Sigmoid colon (tissue), 4 donors: Measurements from ENCODE around the gene LYL1.
"Not testable (repeated sequence)": the region's sequence is repeated elsewhere in the genome, so short reads cannot be mapped to it uniquely, and the experiment has no call there.

Source experiments
- CTCF ChIP-seq, 4 experiments: fragments of 450-650 bp in 3 of 4; fragments of 200-600 bp in 1 of 4; IDR thresholded peaks; one replicate each; pipeline ENCODE4 v1.5.1; 2016 to 2019; ENCODE audit warnings: antibody characterized with exemption in 4 of 4, mild to moderate bottlenecking in 3 of 4, moderate library complexity in 2 of 4
- POLR2A ChIP-seq, 2 donors: fragments of 450-650 bp; IDR thresholded peaks; one replicate each; pipeline ENCODE4 v1.6.1; 2016; ENCODE audit warnings: antibody characterized with exemption in 2 of 2, mild to moderate bottlenecking in 2 of 2, moderate library complexity in 2 of 2
- POLR2AphosphoS5 ChIP-seq, 4 donors: sonication (generic); formaldehyde crosslinking; IDR thresholded peaks; one replicate each; pipeline ENCODE4 v1.6.1; 2017; ENCODE audit warnings: antibody characterized with exemption in 4 of 4

- TF ChIP-seq CTCF, POLR2A, POLR2AphosphoS5 (IDR thresholded peaks at IDR 0.05): not testable (repeated sequence)
Measured at GRCh38 chr19:13149173-13149627, 46.5 kb upstream of the LYL1 start.
